ENCODE data around the gene SLF2.

DNA sequence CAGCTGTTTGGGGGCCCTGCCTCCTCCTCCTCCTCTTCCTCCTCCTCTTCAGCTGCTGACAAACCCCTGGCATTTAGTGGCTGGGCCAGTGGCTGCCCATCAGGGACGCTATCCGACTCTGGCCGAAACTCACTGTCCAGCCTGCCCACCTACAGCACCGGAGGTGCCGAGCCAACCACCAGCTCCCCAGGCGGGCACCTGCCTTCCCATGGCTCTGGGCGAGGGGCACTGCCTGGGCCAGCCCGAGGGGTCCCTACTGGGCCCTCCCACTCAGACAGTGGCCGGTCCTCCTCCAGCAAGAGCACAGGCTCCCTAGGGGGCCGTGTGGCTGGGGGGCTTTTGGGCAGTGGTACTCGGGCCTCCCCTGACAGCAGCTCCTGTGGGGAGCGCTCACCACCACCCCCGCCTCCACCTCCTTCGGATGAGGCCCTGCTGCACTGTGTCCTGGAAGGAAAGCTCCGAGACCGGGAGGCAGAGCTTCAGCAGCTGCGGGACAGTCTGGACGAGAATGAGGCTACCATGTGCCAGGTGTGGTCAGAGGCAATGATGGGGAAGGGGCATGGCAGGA lies 91.0 kb downstream of the SLF2 start:
- no peak for TF ChIP-seq ZNF8 (CRISPR knock-in tag; IDR thresholded peaks at IDR 0.05)
- TF ChIP-seq, protein P1, sequence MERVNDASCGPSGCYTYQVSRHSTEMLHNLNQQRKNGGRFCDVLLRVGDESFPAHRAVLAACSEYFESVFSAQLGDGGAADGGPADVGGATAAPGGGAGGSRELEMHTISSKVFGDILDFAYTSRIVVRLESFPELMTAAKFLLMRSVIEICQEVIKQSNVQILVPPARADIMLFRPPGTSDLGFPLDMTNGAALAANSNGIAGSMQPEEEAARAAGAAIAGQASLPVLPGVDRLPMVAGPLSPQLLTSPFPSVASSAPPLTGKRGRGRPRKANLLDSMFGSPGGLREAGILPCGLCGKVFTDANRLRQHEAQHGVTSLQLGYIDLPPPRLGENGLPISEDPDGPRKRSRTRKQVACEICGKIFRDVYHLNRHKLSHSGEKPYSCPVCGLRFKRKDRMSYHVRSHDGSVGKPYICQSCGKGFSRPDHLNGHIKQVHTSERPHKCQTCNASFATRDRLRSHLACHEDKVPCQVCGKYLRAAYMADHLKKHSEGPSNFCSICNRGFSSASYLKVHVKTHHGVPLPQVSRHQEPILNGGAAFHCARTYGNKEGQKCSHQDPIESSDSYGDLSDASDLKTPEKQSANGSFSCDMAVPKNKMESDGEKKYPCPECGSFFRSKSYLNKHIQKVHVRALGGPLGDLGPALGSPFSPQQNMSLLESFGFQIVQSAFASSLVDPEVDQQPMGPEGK (CRISPR knock-in tag; IDR thresholded peaks at IDR 0.05; ENCODE audit: borderline replicate concordance) = no peak
